Right atrium auricular region (tissue), 2 donors: ENCODE results near the gene RPAIN. TPM values are rescaled to one million over a fixed set of nuclear protein-coding genes. Genes with fewer than 3 reads are reported as not detected.
A peak's percentile ranks its signal among the peaks of the same experiment; 100 is the strongest.

Experiments
- DNase-seq: peaks from one replicate; pipeline ENCODE4 v3.0.0-alpha.2; 2019; ENCODE audit warnings: low spot score
- H3K27ac ChIP-seq, 2 donors: fragments of 200-600 bp; sonication (generic); 1 replicate in 1 of 2; 2 replicates in 1 of 2; pipeline ENCODE4 v1.5.1; 2016 to 2019
- H3K27me3 ChIP-seq, 2 donors: fragments of 200-600 bp; sonication (generic); one replicate each; pipeline versions ENCODE4 v1.5.1 to v1.6.0; 2017 to 2019
- H3K36me3 ChIP-seq: fragments of 200-600 bp; sonication (generic); one replicate; pipeline ENCODE4 v1.5.1; 2016
- H3K4me1 ChIP-seq, 2 donors: fragments of 200-600 bp; sonication (generic); one replicate each; pipeline versions ENCODE4 v1.5.1 to v1.6.0; 2017 to 2019
- H3K4me3 ChIP-seq, 2 donors: fragments of 200-600 bp; sonication (generic); 1 replicate in 1 of 2; 2 replicates in 1 of 2; pipeline ENCODE4 v1.5.1; 2017 to 2019; ENCODE audit warnings: mild to moderate bottlenecking in 1 of 2, moderate library complexity in 1 of 2
- H3K9me3 ChIP-seq, 2 donors: fragments of 200-600 bp; sonication (generic); one replicate each; pipeline ENCODE4 v1.5.1; 2019
- total RNA-seq, 2 donors: library from RNA; depleted of rRNA; stranded (reverse); fragments of >200 nt; gene quantifications; one replicate each; pipeline ENCODE4 v1.1.0, GENCODE V29; 2016
- TF ChIP-seq, protein P1 (sequence below), 2 donors: fragments of 200-600 bp; sonication (generic); IDR thresholded peaks; one replicate each; pipeline ENCODE4 v1.5.1; 2019; ENCODE audit warnings: antibody characterized with exemption in 2 of 2

Gene RPAIN, protein sequence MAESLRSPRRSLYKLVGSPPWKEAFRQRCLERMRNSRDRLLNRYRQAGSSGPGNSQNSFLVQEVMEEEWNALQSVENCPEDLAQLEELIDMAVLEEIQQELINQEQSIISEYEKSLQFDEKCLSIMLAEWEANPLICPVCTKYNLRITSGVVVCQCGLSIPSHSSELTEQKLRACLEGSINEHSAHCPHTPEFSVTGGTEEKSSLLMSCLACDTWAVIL
- 10 to 100 TPM; 31.4 to 40.7 TPM for total RNA-seq

DNA sequence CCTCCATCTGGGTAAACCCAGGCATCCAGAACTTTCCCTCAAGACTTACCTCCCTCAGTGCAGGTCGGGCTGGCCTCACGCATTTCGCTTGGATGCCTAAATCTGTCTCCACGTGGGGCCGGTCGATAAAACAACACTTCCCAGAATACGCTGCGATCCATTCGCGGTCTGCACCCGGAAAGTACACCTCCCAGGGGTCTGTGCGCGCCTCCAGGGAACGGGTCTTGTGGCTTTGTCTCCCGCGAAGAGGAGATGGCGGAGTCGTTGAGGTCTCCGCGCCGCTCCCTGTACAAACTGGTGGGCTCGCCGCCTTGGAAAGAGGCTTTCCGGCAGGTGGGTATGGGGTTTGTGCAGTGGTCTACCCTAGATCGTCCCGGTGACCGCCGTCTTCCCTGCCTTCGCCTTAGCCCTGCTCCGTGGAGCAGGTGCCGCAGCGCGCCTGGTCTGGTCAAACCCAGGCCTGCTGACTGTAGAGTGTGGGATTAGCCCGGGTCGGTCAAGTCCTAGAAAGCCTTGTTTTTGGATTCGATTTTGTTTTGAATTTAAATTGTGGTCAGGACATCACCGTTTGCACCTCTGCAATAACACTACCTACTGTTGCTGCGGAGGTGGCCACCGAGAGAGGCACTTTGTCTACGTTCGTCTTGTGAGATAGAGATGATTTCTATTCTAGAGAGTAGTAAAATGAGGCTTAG is at the start of gene RPAIN:
Gene RPAIN (plus strand): TSS at position 224 of the 695 bp plus-strand sequence. CDS start 29 bp downstream, at position 253.
- DNase-seq = peak; percentile 90
- peaks cover 42% of the 10 kb centered on the region for H3K36me3 ChIP-seq
- TF ChIP-seq, protein P1, sequence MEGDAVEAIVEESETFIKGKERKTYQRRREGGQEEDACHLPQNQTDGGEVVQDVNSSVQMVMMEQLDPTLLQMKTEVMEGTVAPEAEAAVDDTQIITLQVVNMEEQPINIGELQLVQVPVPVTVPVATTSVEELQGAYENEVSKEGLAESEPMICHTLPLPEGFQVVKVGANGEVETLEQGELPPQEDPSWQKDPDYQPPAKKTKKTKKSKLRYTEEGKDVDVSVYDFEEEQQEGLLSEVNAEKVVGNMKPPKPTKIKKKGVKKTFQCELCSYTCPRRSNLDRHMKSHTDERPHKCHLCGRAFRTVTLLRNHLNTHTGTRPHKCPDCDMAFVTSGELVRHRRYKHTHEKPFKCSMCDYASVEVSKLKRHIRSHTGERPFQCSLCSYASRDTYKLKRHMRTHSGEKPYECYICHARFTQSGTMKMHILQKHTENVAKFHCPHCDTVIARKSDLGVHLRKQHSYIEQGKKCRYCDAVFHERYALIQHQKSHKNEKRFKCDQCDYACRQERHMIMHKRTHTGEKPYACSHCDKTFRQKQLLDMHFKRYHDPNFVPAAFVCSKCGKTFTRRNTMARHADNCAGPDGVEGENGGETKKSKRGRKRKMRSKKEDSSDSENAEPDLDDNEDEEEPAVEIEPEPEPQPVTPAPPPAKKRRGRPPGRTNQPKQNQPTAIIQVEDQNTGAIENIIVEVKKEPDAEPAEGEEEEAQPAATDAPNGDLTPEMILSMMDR (IDR thresholded peaks at IDR 0.05) = no peak
- H3K4me1 ChIP-seq = peaks cover 0 to 36% of the 10 kb centered on the region in 2 donors
- peak within 1 kb of the TSS; percentile 76 to 92 for H3K4me3 ChIP-seq
- no peaks in the 10 kb centered on the region for H3K9me3 ChIP-seq
- H3K27ac ChIP-seq = peak within 1 kb of the TSS; percentile 84 to 90
- H3K27me3 ChIP-seq = no peaks in the 10 kb centered on the region

DNA sequence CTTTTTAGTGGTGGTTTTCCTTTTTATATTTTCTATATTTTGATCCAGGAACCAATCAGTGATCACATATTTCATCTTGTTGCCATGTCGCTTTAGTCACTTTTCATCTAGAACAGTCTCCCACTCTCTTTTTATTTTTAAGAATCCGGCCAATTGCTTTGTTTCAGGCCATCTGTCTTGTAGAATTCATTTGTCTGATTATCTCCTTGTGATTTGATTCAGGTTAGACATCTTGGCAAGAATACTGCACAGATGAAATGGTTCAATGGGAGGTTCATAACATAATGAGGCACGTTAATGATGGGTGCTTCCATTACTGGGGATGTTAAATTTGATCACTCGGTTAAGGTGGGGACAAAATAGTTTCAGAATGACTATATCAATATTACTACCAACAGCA is 49.6 kb upstream of the RPAIN start:
- Histone ChIP-seq H3K36me3 (peaks cover 82% of the 10 kb centered on the region), H3K27me3 (no peaks in the 10 kb centered on the region)

DNA sequence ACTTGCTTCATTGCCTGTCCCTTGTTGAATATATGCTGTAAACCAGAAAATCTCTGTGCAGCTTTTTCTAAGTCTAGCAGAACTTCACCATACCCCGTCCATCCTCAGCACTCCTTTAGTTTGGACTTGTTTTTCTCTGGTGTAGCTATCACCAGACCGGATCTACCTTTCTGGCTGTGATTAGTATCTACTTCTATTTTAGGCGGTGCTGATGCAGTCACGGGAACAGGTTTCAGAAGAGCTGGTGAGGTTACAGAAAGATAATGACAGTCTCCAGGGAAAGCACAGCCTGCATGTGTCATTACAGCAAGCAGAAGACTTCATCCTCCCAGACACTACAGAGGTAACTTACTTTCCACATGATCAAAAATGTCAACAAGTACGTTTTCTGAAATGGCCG is 46.9 kb upstream of the RPAIN start:
- H3K36me3 ChIP-seq = peaks cover 93% of the 10 kb centered on the region
- no peak for DNase-seq
- no peaks in the 10 kb centered on the region for H3K27me3 ChIP-seq
- no peaks in the 10 kb centered on the region for H3K9me3 ChIP-seq
- TF ChIP-seq, protein P1 (IDR thresholded peaks at IDR 0.05) = no peak
- H3K4me3 ChIP-seq = no peak overlapping the region
- no peaks in the 10 kb centered on the region for H3K4me1 ChIP-seq
- H3K27ac ChIP-seq = no peak overlapping the region

More for the DNA sequence above, 49.6 kb upstream of the RPAIN start:
- no peak for DNase-seq
- no peaks in the 10 kb centered on the region for H3K9me3 ChIP-seq
- no peak overlapping the region for H3K4me3 ChIP-seq
- no peaks in the 10 kb centered on the region for H3K4me1 ChIP-seq
- no peak overlapping the region for H3K27ac ChIP-seq
- TF ChIP-seq, protein P1 (IDR thresholded peaks at IDR 0.05) = no peak

DNA sequence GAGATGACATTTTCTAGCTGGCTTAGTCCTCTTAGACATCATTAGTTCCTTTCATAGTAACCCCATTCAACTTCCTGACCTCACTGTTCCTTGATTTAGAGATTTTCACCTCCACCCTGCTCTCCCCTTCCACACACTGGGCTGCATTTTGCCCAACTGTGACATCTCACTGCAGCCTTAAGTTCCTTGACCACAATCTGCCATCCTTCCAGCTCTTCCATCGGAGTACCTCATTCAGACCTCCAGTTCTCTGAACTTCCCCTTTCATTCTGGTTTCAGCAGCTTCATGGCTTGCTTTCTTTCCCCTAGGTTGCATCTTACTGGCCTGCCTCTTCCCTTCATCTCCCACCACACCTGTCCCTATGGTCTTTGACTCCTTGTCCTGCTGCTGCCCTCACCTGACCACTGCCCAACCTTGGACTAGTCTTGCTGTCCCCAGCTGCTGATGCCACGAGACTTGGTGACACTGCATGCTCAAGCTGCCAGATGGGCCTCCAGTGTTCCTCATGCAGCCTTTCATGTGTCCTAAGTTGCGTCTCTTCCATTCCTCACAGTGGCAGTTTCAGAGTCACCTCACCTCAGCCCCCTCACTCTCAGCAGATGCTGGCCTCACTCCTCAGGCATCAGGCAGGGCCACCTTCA is 41.3 kb upstream of the RPAIN start:
- Histone ChIP-seq H3K4me1 (no peaks in the 10 kb centered on the region), H3K27ac (no peak overlapping the region), H3K27me3 (no peaks in the 10 kb centered on the region), H3K4me3 (no peak overlapping the region), H3K9me3 (no peaks in the 10 kb centered on the region), H3K36me3 (peaks cover 96% of the 10 kb centered on the region)
- no peak for DNase-seq
- TF ChIP-seq, protein P1 (IDR thresholded peaks at IDR 0.05) = no peak

DNA sequence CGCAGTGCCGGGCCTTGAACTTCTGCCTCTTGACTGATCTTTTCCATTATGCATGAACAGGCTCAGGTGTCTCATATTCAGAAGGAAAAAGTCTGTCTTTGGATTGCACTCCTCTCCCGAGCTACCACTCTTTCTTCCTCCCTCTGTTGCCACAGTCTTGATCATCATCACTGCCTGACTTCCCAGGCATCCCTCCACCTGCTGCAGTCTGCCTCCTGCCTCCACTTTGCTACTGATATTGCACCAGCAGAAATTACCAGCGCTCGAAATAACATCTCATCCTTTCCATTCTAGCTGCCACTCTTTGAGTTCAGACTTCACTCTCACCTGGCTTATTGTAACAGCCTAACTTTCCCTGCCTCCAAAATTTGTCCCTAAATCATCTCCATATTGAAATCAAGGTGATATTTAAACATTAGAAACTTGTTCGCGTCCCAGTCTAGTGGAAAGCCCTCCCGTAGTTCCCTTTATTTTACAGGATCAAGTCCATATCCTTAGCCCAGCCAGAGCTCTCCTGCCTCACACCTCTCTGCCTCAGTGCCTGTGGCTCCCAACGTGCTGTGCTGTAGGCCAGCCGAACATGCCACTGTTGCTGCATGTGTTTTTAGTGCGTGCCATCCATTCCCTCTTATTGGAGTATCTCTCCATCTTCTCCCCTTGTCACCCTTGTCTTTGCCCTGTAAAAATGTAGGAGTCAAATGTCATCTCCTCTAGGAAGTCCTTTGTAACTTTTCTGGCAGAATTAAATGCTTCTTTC is 40.5 kb upstream of the RPAIN start:
- no peak for DNase-seq
- TF ChIP-seq, protein P1 (IDR thresholded peaks at IDR 0.05) = no peak
- Histone ChIP-seq H3K36me3 (peaks cover 97% of the 10 kb centered on the region), H3K27me3 (no peaks in the 10 kb centered on the region), H3K27ac (no peak overlapping the region), H3K4me3 (no peak overlapping the region), H3K9me3 (no peaks in the 10 kb centered on the region), H3K4me1 (no peaks in the 10 kb centered on the region)
